GM12892 (cell line): ENCODE measurements around the gene DES.

Source experiments
- DNase-seq: peaks from one replicate; pipeline ENCODE4 v3.0.0; 2011; ENCODE audit not compliant: insufficient read length
- FAIRE-seq: peaks from 2 replicates; lab custom pipeline; 2011; peaks lifted over from hg19 to GRCh38; lab: Jason Lieb, UNC
- POLR2A ChIP-seq: IDR thresholded peaks from 2 replicates; pipeline ENCODE4 v1.6.1; 2011; ENCODE audit warnings: low read depth, low read length, control low read depth
- POLR2AphosphoS5 ChIP-seq: IDR thresholded peaks from 2 replicates; pipeline ENCODE4 v1.6.1; 2011; ENCODE audit warnings: low read depth, low read length, control low read depth
- TAF1 ChIP-seq: IDR thresholded peaks from 2 replicates; pipeline ENCODE4 v1.6.1; 2011; ENCODE audit warnings: low read depth, mild to moderate bottlenecking, control low read depth, low read length, borderline replicate concordance

The DES gene

DNA sequence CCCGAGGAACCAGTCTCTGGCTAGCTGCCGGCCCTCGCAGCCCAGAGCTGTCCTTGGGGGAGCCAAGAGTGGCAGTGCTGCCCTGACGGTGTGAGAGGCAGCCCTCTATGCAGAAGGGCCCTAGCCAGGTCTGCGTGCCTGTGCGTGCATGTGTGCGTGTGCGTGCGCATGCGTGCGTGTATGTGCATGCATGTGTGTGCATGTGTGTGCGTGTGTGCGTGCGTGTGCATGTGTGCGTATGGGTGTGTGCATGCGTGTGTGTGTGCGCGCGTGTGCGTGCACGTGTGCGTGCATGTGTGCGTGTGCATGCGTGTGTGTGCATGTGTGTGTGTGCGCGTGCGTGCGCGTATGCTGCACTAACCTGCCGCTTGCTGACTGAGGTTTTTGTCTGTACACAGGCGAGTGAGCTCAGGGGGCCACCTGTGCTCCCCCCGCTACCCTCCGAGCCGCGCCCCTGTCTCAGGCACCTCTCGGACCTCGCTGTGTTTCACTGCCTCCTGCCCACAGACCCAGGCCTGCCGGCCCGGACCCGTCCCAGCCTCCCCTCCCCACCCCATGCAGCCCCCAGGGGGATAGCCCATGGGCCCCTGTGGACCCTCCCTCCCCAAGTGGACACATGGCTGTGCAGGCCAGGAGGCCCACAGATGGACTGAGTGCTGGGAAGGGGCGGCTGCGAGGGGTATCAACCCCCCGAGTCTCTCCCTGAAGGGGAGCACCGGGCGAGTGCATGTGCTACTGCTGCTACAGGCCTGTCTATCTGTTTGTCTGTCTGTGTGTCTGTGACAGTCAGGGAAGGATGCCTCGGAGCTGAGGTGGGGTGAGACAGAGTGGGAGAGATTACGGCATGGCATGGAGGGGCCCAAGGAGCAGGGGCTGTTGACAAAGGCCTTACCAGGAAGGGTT, 47.7 kb downstream of the DES start:
- DNase-seq (no peak), FAIRE-seq (no peak)
- TF ChIP-seq POLR2A (no peak), POLR2AphosphoS5 (no peak), TAF1 (no peak)

DNA sequence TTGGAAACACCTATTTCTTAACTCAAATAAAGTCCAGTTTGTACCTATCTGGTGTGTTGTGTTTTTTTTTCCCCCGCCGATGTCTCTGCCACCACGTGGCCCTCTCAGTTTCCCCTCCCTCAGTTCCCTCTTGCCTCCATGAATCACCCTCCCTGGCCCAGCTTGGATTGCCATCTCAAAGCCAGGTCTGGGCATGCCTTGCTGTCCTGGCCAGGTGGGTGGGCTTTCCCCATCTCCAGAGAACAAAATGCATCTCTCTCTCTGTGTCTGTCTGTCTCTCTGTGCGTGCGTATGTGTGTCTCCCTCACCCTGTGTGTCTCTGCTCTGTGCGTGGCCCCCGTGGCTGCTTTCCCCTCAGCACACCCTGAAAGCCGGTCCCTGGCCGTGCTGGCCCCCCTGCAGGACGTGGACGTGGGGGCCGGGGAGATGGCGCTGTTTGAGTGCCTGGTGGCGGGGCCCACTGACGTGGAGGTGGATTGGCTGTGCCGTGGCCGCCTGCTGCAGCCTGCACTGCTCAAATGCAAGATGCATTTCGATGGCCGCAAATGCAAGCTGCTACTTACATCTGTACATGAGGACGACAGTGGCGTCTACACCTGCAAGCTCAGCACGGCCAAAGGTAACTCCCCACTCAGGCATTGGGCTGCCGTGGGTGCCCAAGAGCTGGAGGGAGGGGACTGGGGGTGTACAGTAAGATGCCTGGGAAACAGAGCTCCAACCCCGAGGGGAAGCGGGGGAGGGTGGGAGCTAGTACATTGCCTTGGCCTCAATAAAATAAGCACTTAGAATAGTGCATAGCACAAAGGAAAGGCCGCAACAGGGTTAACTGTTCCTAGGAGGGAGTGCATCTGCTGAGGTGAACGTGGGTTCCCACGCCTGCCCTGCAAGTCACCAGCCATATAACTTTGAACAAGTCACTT, 48.9 kb downstream of the DES start:
- DNase-seq, result no peak
- no peak for FAIRE-seq
- no peak for TF ChIP-seq POLR2A
- no peak for TF ChIP-seq POLR2AphosphoS5
- no peak for TF ChIP-seq TAF1

DNA sequence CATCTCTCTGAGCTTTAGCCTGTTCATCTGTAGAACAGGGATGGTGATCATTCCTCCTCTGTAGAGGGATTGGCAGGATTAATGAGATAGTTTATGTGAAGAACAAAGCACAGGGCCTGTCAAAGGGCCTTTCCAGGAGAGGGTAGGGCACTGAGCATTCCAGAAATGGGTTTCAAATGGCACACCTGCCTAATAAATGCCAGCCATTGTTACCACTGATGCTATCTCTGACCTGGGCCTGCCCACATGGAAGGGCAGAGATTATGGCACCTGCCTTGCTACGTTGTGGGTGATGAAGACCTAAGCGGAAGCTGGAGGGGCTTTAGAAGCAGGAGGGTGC, 49.5 kb downstream of the DES start:
- DNase-seq (no peak), FAIRE-seq (no peak)
- TF ChIP-seq TAF1 (no peak), POLR2A (no peak), POLR2AphosphoS5 (no peak)

DNA sequence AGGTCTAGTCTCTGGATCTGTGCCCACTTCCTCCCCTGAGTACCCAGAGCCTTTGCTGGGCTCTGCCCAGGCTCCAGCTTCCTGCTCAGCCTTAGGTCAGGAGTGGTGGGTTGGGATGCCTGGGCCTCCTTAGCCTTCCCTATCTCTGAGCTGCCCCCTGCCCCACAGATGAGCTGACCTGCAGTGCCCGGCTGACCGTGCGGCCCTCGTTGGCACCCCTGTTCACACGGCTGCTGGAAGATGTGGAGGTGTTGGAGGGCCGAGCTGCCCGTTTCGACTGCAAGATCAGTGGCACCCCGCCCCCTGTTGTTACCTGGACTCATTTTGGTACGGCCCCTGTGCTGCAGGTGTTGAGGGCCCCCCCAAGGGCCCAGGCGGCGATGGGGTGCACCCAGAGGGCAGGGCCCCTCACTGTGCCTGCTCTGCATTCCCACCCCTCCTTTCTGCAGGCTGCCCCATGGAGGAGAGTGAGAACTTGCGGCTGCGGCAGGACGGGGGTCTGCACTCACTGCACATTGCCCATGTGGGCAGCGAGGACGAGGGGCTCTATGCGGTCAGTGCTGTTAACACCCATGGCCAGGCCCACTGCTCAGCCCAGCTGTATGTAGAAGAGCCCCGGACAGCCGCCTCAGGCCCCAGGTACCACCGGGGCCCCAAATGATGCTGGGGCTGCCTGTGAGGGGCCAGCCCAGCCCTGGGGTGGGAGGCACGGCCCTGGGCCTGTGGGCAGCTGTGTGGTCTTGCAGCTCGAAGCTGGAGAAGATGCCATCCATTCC, 50.4 kb downstream of the DES start:
- no peak for FAIRE-seq
- DNase-seq, result no peak
- TF ChIP-seq TAF1 (no peak), POLR2AphosphoS5 (no peak), POLR2A (no peak)

DNA sequence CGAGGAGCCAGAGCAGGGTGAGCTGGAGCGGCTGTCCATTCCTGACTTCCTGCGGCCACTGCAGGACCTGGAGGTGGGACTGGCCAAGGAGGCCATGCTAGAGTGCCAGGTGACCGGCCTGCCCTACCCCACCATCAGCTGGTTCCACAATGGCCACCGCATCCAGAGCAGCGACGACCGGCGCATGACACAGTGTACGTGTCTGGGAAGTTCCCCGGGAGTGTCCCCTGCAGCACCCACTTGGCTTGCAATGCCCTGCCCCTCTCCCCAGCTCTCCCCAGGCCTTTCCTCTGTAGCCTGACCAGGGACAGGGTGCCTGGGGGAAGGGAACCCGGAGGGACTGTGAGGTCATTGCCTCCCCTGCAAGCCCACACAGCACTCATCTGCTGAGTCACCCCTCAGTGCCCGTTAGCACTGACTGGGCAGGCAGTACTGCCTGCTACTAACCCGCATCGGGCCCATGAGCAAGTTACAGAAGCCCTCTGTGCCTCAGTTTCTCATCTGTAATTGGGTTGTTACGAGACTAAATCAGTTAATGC, 51.1 kb downstream of the DES start:
- FAIRE-seq (no peak), DNase-seq (no peak)

DNA sequence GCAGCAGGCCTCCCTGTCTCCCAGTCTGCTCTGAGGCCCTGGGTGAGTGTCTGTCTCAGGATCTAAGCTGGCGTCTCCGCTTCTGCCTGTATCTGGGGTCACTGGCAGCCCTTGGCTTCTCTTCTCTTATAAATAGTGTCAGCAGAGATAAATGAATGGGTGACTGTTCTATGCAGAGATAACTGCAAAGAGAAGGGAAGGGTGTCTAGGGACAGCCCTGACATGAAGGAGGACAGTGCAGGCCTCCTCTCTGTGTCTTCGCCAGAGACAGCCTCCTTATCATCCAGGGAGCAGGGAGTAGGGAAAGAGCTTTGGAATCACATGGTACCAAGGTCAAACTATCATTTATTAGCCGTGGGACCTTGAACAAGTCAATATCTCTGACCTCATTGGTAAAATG, 52.3 kb downstream of the DES start:
- FAIRE-seq, result no peak

More for the DNA sequence above, 51.1 kb downstream of the DES start:
- TF ChIP-seq TAF1 (no peak), POLR2A (no peak), POLR2AphosphoS5 (no peak)

DNA sequence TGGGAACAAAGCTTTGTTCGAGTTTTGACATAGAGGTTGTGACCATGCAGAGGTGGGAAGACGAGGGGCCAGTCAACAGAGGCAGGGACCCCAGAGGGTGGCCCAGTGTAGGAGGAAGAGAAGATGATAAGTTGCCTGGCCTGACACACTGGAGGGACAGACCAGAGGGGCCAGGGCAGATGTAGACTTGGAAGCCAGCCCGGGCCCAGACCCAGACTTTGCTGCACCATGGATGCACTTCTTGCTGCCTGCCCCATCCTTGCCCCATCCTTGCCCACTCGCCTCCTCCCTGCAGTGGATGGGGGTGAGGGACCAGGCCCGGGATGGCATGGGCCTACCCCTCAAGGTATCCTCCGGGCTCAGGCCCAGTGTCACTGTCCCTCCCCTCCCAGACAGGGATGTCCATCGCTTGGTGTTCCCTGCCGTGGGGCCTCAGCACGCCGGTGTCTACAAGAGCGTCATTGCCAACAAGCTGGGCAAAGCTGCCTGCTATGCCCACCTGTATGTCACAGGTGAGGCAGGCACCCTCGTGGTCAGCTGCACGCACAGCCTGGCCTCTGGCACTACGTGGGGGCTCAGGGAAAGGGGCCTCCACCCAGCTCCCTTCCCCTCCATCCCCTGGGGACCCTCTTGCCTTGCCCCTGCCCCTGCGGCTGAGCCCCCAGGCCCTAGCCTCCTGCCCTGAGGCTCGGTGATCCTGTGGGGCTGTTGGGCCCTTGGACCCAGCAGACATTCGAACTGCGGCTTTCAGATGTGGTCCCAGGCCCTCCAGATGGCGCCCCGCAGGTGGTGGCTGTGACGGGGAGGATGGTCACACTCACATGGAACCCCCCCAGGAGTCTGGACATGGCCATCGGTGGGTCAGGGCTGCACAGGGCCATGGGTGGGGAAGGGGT, 53.5 kb downstream of the DES start:
- TF ChIP-seq POLR2AphosphoS5 (no peak), TAF1 (no peak), POLR2A (no peak)
- FAIRE-seq (no peak), DNase-seq (no peak)

More for the DNA sequence above, 52.3 kb downstream of the DES start:
- DNase-seq, result no peak
- TF ChIP-seq POLR2A, result no peak
- no peak for TF ChIP-seq POLR2AphosphoS5
- TF ChIP-seq TAF1, result no peak

DNA sequence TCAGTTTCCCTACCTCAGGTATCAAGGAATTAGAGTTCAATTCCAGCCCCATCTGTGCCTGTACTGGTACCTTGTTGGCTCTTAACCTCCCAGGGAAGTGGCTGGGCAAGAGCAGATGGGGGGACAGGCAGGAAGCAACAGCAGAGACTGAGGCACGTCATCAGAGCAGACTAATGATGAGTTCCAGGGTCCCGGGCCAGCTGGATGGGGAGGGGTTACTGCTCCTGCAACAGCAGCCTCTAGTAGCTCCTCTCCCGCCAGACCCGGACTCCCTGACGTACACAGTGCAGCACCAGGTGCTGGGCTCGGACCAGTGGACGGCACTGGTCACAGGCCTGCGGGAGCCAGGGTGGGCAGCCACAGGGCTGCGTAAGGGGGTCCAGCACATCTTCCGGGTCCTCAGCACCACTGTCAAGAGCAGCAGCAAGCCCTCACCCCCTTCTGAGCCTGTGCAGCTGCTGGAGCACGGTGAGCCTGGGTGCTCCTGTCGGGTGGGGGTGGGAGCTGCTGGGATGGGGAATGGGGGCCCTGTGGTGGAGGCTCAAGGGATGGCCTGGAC, 54.5 kb downstream of the DES start:
- no peak for FAIRE-seq

DNA sequence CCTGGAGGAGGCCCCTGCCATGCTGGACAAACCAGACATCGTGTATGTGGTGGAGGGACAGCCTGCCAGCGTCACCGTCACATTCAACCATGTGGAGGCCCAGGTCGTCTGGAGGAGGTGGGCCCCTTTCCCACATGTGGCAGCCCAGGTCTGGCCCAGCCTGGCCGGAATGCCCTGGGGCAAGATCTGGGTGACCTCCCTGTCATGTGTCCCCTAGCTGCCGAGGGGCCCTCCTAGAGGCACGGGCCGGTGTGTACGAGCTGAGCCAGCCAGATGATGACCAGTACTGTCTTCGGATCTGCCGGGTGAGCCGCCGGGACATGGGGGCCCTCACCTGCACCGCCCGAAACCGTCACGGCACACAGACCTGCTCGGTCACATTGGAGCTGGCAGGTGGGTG, 55.3 kb downstream of the DES start:
- DNase-seq, result no peak
- TF ChIP-seq TAF1 (no peak), POLR2A (no peak)
- no peak for FAIRE-seq

More for the DNA sequence above, 54.5 kb downstream of the DES start:
- TF ChIP-seq POLR2AphosphoS5 (no peak), POLR2A (no peak), TAF1 (no peak)
- no peak for DNase-seq
